ENCODE measurements around the gene VGLL4.

Gene VGLL4

GRCh38 chr3:11625376-11626083 is 18.2 kb downstream of the VGLL4 start:
- no peak overlapping the region for H2AFZ ChIP-seq (ENCODE audit: low read depth, low read length)
- H3K4me3 ChIP-seq (ENCODE audit: low read depth in 1 of 2, low read length in 2 of 2), result no peak overlapping the region
- H3K4me1 ChIP-seq (ENCODE audit: insufficient read depth, low read length), result peaks cover 35% of the 10 kb centered on the region
- H3K4me2 ChIP-seq (ENCODE audit: insufficient read depth, low read length), result no peak overlapping the region; the same call in 1 of the 2 replicates
- TF ChIP-seq, protein P1, sequence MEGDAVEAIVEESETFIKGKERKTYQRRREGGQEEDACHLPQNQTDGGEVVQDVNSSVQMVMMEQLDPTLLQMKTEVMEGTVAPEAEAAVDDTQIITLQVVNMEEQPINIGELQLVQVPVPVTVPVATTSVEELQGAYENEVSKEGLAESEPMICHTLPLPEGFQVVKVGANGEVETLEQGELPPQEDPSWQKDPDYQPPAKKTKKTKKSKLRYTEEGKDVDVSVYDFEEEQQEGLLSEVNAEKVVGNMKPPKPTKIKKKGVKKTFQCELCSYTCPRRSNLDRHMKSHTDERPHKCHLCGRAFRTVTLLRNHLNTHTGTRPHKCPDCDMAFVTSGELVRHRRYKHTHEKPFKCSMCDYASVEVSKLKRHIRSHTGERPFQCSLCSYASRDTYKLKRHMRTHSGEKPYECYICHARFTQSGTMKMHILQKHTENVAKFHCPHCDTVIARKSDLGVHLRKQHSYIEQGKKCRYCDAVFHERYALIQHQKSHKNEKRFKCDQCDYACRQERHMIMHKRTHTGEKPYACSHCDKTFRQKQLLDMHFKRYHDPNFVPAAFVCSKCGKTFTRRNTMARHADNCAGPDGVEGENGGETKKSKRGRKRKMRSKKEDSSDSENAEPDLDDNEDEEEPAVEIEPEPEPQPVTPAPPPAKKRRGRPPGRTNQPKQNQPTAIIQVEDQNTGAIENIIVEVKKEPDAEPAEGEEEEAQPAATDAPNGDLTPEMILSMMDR (IDR thresholded peaks at IDR 0.05; ENCODE audit: borderline replicate concordance, extremely low read depth, low read length, poor library complexity, severe bottlenecking), result no peak
- TF ChIP-seq EZH2 (IDR thresholded peaks at IDR 0.05; ENCODE audit: borderline replicate concordance, low read depth, low read length, severe bottlenecking), result no peak
- no peaks in the 10 kb centered on the region for H3K27me3 ChIP-seq (ENCODE audit: insufficient read depth, low read length, poor library complexity)
- ATAC-seq (ENCODE audit: insufficient read depth, low read depth) (no peak), DNase-seq (no peak)
- no peak overlapping the region for H3K9ac ChIP-seq (ENCODE audit: low read depth, low read length)
- H3K27ac ChIP-seq (ENCODE audit: low read length), result no peak overlapping the region; the same call in 1 of the 2 replicates
- H3K9me3 ChIP-seq (ENCODE audit: insufficient read depth, low read length, severe bottlenecking), result no peaks in the 10 kb centered on the region
- peaks cover 94% of the 10 kb centered on the region for H4K20me1 ChIP-seq (ENCODE audit: insufficient read depth, low read length)
- peaks cover 100% of the 10 kb centered on the region for H3K79me2 ChIP-seq (ENCODE audit: insufficient read depth, low read length)
- H3K36me3 ChIP-seq (ENCODE audit: insufficient read depth, low read length), result peaks cover 4% of the 10 kb centered on the region; the same call in 1 of the 2 replicates

GRCh38 chr3:11624704-11625375 is 18.9 kb downstream of the VGLL4 start:
- DNase-seq, result peak; percentile 58
- Histone ChIP-seq H3K27me3 (ENCODE audit: insufficient read depth, low read length, poor library complexity) (no peaks in the 10 kb centered on the region), H3K27ac (ENCODE audit: low read length) (peak overlapping the region; percentile 35; the same call in 1 of the 2 replicates), H3K9me3 (ENCODE audit: insufficient read depth, low read length, severe bottlenecking) (no peaks in the 10 kb centered on the region), H3K4me3 (ENCODE audit: low read depth in 1 of 2, low read length in 2 of 2) (no peak overlapping the region), H3K9ac (ENCODE audit: low read depth, low read length) (no peak overlapping the region), H2AFZ (ENCODE audit: low read depth, low read length) (no peak overlapping the region), H3K79me2 (ENCODE audit: insufficient read depth, low read length) (peaks cover 100% of the 10 kb centered on the region), H4K20me1 (ENCODE audit: insufficient read depth, low read length) (peaks cover 95% of the 10 kb centered on the region), H3K4me2 (ENCODE audit: insufficient read depth, low read length) (no peak overlapping the region), H3K4me1 (ENCODE audit: insufficient read depth, low read length) (peaks cover 35% of the 10 kb centered on the region), H3K36me3 (ENCODE audit: insufficient read depth, low read length) (peaks cover 4% of the 10 kb centered on the region; the same call in 1 of the 2 replicates)
- ATAC-seq (ENCODE audit: insufficient read depth, low read depth), result peak; percentile 90
- no peak for TF ChIP-seq EZH2 (IDR thresholded peaks at IDR 0.05; ENCODE audit: borderline replicate concordance, low read depth, low read length, severe bottlenecking)
- TF ChIP-seq, protein P1 (IDR thresholded peaks at IDR 0.05; ENCODE audit: borderline replicate concordance, extremely low read depth, low read length, poor library complexity, severe bottlenecking), result no peak

DNA sequence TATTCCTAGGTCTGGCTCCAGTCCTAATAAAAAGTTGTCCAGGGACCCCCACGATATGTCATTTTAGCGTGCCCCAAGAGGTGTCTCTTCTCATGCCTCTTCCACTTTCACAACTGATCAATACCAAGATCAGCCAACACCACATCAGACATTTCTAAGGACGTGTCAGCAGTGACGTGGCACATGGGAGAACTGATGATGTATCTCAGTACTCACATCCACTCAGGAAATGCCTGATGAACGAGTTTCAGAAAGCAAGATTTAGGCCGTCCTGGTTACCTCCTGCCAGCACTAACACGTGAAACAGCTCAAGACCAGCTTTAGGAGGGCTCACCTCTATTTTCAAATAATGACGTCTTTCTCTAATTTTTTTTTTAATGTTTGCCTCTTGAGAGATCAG is 19.6 kb downstream of the VGLL4 start:
- no peak overlapping the region for H3K4me2 ChIP-seq (ENCODE audit: insufficient read depth, low read length)
- no peak for ATAC-seq (ENCODE audit: insufficient read depth, low read depth)
- H3K9ac ChIP-seq (ENCODE audit: low read depth, low read length), result no peak overlapping the region
- H3K4me3 ChIP-seq (ENCODE audit: low read depth in 1 of 2, low read length in 2 of 2), result no peak overlapping the region
- peaks cover 95% of the 10 kb centered on the region for H4K20me1 ChIP-seq (ENCODE audit: insufficient read depth, low read length)
- TF ChIP-seq EZH2 (IDR thresholded peaks at IDR 0.05; ENCODE audit: borderline replicate concordance, low read depth, low read length, severe bottlenecking), result no peak
- TF ChIP-seq, protein P1 (IDR thresholded peaks at IDR 0.05; ENCODE audit: borderline replicate concordance, extremely low read depth, low read length, poor library complexity, severe bottlenecking), result no peak
- no peaks in the 10 kb centered on the region for H3K9me3 ChIP-seq (ENCODE audit: insufficient read depth, low read length, severe bottlenecking)
- H2AFZ ChIP-seq (ENCODE audit: low read depth, low read length), result no peak overlapping the region
- no peak for DNase-seq
- H3K27ac ChIP-seq (ENCODE audit: low read length), result no peak overlapping the region
- H3K36me3 ChIP-seq (ENCODE audit: insufficient read depth, low read length), result peaks cover 4% of the 10 kb centered on the region; the same call in 1 of the 2 replicates
- H3K79me2 ChIP-seq (ENCODE audit: insufficient read depth, low read length), result peaks cover 100% of the 10 kb centered on the region
- no peaks in the 10 kb centered on the region for H3K27me3 ChIP-seq (ENCODE audit: insufficient read depth, low read length, poor library complexity)
- H3K4me1 ChIP-seq (ENCODE audit: insufficient read depth, low read length), result peaks cover 35% of the 10 kb centered on the region
